LNCaP clone FGC (cell line): ENCODE results near the gene MYO7A.

Experiments
- DNase-seq: peaks from one replicate; pipeline ENCODE4 v3.0.0-alpha.2; 2011; ENCODE audit warnings: low read depth
- H3K4me3 ChIP-seq: 2 replicates; pipeline ENCODE4 v1.5.1; 2011; ENCODE audit warnings: mild to moderate bottlenecking, low read depth, low read length, control low read depth
- TF ChIP-seq, protein P1 (sequence below): IDR thresholded peaks from 2 replicates; pipeline ENCODE4 v1.5.1; 2012; ENCODE audit warnings: mild to moderate bottlenecking; ENCODE audit not compliant: control insufficient read depth, insufficient read depth; ENCODE audit errors: extremely low read depth

Gene MYO7A

DNA sequence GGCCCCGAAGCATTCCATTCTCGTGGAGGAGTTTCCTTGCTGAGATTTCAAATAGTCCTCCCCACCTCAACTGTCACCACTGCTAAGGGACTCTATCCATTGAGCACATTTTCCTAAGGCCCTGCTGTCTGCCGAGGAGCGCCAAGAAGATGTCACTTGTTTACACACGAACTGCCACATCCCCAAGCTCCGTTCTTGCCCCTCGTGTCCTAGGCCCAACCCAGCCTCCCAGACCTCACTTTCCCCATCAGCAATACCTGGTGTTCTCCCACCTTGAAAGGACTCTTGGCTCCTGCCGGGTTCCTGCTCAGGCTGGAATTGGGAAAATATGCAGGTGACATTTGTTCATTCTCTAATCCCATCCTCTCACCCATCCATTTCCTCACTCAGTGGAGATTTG lies 4.0 kb upstream of the MYO7A start:
- TF ChIP-seq, protein P1, sequence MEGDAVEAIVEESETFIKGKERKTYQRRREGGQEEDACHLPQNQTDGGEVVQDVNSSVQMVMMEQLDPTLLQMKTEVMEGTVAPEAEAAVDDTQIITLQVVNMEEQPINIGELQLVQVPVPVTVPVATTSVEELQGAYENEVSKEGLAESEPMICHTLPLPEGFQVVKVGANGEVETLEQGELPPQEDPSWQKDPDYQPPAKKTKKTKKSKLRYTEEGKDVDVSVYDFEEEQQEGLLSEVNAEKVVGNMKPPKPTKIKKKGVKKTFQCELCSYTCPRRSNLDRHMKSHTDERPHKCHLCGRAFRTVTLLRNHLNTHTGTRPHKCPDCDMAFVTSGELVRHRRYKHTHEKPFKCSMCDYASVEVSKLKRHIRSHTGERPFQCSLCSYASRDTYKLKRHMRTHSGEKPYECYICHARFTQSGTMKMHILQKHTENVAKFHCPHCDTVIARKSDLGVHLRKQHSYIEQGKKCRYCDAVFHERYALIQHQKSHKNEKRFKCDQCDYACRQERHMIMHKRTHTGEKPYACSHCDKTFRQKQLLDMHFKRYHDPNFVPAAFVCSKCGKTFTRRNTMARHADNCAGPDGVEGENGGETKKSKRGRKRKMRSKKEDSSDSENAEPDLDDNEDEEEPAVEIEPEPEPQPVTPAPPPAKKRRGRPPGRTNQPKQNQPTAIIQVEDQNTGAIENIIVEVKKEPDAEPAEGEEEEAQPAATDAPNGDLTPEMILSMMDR, result no peak
- H3K4me3 ChIP-seq, result no peak overlapping the region
- no peak for DNase-seq

DNA sequence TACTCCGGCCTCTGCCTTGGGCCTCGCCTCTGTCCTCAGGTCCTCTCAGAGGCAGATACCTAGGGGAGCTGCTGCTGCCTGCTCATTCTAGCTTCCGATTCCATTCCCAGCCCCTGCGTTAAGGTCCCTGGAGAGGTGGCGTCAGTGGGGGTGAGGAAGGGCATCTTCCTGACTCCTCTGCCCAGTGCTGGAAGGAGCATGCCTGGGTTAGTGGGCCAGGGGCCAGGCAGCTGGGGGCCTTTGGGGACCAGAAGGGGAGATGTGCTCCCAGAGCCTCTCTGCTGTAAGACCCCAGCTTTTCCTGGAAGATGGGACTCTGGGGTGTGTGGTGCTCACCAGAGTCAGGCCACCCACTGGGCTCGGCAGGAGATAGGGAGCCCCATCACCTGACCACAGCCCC lies 3.6 kb upstream of the MYO7A start:
- TF ChIP-seq, protein P1, result no peak
- H3K4me3 ChIP-seq, result no peak overlapping the region
- DNase-seq, result no peak

DNA sequence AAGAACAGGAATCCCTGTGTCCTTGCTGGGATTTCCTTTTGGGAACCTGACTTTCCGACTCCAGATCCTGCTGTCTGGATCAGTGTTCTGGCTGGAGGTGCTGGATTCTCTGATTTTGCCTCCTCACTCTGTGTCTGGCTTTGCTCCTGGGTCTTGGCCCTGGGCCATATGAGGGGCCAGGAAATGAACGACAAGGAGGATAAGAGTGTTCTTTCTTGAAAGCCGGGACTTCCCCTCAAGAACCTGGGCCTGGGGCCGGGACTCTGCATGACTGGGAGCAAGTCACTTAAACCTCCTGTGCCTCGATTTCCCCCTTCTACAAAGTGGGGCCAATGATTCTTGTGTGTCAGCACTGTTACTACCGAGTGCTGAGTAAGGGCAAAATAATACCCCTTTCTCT lies 2.9 kb upstream of the MYO7A start:
- no peak for DNase-seq
- TF ChIP-seq, protein P1, result no peak
- H3K4me3 ChIP-seq, result no peak overlapping the region

DNA sequence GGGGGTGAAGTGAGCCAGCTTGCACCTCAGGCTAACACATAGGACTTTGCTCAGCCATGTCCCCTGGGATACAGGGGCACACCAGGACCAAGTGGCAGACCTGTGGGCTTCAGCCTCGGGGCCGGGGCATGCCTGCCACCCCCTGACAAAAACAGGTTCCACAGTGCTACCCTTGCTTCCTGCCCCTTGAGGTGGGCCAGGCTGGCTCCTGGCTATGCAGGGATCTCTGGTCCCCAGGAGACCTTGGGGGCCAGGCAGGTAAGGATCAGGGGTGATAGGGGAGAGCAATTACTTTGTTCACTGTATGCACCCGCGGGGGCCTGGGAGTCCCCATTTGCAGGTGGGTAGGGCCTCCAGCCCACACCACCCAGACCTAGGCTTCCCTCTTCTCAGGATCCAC lies 2.4 kb upstream of the MYO7A start:
- TF ChIP-seq, protein P1, result no peak
- no peak for DNase-seq
- no peak overlapping the region for H3K4me3 ChIP-seq

DNA sequence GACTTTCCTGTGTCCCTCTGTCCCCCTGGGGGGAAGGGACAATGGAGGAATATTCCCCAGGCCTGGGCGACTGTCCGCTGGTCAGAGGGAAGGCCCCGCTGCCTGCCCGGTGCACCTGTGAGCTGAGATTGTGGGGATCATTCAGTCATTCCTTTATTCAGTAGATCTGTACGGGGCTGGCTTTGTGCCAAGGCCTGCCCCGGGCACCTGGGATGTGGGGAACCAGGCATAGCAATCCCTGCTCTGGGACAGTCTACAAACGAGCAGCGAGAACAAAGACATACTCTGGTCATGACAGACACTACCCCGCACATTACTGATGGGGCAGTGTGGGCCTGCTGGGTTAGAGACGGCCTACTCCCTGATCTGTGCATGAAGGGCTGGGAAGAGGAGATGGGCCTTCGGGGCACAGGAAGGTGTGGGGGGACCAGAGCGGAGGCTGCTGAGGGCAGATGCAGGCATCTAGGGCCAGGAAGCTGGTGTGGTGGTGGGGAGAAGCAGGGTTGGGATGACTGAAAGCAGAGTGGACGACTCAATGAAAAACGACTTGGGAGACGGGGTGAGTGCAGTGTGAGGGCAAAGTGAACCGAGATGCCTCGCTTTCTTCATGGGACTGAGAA lies 1.8 kb upstream of the MYO7A start:
- no peak for DNase-seq
- no peak overlapping the region for H3K4me3 ChIP-seq
- TF ChIP-seq, protein P1, result no peak

DNA sequence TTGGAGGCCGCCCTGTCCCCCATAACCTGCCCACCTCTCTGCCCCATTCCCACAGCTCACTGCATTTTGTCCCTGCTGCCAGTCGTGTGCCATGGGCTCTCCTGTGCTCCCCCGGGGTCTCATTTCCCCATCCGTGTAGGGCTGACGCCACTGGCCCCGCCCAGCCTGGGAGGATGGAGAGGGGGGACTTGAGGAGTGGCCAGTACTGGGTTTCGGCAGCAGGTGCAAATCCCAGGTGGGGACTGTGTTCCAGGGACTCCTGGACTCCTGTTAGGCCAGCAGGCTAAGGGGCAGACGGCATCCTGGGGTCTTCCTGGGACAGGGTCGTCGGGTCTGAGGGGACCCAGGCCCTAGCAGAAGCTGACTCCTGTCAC lies 1.2 kb upstream of the MYO7A start:
- no peak for DNase-seq
- TF ChIP-seq, protein P1, result no peak
- peak overlapping the region; percentile 37 for H3K4me3 ChIP-seq

DNA sequence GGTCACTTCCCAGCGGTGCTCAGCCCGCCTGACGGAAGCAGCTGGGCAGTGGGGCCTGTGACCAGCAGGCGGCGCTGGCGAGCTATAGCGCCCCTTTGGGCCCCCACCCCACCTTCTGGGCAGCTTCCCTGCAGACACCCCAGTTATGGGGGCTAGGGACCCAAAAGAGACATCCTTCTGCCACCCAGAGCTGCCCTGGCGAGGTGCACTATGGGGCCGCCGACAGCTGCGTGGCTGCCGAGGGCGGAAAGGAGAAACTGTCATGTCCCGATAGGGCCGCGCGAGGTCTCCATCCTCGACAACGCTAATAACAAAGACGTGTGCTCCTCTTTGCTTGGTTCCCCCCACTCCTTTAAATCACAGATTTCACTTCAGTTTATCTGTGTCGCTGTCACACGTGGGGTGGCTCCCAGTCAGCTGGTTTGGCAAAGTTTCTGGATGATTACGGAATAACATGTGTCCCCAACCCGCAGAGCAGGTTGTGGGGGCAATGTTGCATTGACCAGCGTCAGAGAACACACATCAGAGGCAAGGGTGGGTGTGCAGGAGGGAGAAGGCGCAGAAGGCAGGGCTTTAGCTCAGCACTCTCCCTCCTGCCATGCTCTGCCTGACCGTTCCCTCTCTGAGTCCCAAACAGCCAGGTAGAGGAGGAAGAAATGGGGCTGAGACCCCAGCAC lies 673 bp upstream of the MYO7A start:
- H3K4me3 ChIP-seq, result peak overlapping the region; percentile 37

More for the DNA sequence above, 673 bp upstream of the MYO7A start:
- DNase-seq, result no peak
- TF ChIP-seq, protein P1, result peak; percentile 92
